DMS114 treated with DMSO at 0.1 percent for 48 hours (cell line): ENCODE data around the gene VPS11.

Experiments
- DNase-seq: peaks from one replicate; lab custom pipeline; 2025; ENCODE audit not compliant: unreplicated experiment; lab: John Stamatoyannopoulos, UW

The VPS11 gene

GRCh38 chr11:119120639-119121007 lies 53.0 kb downstream of the VPS11 start:
- DNase-seq: no peak

- DNase-seq: peak; percentile 92
These were observed 53.6 kb downstream of the VPS11 start, which contains the start of gene HINFP for GRCh38 chr11:119121008-119121810. TSS of gene HINFP (plus strand) at chr11:119121580. CDS start at chr11:119126945, 5,365 bp downstream.

DNA sequence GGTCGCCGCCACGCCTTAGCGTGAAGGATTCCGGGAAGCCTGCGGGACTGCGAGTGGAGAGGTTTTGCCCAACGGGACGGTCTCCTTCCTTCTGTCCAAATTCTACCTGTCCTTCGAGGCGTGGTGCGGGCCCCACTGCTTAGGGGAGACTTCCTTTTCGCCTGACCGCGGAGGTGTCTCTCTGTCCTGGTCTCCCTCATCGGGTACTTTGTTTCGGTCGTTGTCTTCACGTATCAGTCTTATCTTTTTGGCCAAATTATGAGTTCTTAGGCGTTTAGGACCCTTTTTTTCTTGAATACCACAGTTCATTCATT lies 54.1 kb downstream of the VPS11 start:
- DNase-seq: no peak

DNA sequence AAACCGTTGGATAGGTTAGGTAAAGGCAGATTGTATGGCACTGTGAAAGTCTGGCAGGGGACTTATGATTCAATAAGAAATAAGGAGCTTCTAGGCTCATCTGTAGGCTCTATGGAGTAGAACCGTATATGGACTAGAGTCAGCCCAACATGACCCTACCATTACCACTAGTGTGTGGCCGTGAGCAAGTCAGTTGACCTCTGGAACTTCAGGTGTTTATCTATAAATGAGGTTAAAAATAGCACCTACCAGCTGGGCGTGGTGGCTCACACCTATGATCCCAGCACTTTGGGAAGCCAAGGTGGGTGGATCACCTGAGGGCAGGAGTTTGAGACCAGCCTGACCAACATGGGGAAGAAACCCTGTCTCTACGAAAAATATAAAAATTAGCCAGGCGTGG lies 58.2 kb downstream of the VPS11 start:
- no peak for DNase-seq

GRCh38 chr11:119126675-119127268 lies 59.2 kb downstream of the VPS11 start:
- DNase-seq: no peak

GRCh38 chr11:119130662-119131061 lies 63.0 kb downstream of the VPS11 start:
- DNase-seq: no peak
